ENCODE results near the gene PKNOX2. TPM values are rescaled to one million over a fixed set of nuclear protein-coding genes. Genes with fewer than 3 reads are reported as not detected.

PKNOX2 gene
- total and polyA plus RNA-seq, 7 donors, result 0.23 to 4.7 (median 1.4) TPM

DNA sequence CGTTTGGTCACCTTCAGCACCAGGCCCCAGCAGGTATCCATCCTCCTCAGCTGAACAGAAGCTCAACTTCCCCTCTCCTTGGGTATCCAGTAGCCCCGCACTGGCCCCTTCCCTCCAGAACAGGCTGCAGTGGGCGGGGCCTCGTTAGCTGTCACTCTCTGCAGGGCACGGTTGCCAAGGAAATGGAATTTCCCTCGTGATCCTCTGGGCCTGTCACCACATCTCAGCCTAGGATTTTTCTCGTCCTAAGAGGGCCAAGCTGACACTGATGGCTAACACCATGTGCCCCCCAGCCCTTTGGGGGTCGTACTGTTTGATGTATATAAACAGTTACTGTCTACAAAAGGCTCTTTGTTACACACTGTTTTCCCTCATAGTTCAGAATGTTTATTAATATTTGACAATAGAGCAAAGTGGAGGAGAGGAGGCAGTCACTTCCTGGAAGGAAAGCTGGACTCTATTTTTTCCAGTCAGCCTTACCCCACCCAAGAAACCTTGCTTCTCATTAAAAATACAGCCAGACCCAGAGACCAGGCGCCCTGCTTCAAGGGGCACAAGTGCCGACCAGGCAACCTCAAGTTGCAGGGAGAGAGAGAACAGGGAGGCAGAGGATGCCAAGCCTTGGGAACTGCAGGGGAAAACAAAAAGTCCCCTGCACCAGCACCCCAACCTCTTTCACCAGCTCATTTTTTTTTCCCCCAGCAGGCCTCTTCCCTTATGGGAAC, 287.0 kb downstream of the PKNOX2 start:
- DNase-seq, result peak; percentile 71

DNA sequence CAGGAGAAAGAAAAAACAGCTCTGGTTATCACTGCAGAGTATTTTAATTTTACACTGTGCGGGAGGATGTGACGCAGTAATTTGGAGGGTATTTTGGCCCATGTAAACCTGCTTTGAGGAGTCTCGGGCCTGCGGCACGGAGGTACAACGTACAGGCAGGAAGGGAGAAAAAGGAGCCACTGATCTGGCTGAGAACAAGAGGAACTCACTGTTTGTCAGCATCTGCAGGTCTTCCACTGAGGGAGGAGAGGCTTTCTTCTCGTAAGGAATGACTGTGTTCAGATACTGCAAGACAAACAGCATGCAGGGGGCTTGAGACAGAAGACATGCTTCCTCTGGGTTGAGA, 287.5 kb downstream of the PKNOX2 start:
- TF ChIP-seq EP300 (IDR thresholded peaks at IDR 0.05) (no peak), POLR2A (IDR thresholded peaks at IDR 0.05) (no peak), POLR2AphosphoS5 (IDR thresholded peaks at IDR 0.05) (no peak)
- TF ChIP-seq, protein P1, sequence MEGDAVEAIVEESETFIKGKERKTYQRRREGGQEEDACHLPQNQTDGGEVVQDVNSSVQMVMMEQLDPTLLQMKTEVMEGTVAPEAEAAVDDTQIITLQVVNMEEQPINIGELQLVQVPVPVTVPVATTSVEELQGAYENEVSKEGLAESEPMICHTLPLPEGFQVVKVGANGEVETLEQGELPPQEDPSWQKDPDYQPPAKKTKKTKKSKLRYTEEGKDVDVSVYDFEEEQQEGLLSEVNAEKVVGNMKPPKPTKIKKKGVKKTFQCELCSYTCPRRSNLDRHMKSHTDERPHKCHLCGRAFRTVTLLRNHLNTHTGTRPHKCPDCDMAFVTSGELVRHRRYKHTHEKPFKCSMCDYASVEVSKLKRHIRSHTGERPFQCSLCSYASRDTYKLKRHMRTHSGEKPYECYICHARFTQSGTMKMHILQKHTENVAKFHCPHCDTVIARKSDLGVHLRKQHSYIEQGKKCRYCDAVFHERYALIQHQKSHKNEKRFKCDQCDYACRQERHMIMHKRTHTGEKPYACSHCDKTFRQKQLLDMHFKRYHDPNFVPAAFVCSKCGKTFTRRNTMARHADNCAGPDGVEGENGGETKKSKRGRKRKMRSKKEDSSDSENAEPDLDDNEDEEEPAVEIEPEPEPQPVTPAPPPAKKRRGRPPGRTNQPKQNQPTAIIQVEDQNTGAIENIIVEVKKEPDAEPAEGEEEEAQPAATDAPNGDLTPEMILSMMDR (IDR thresholded peaks at IDR 0.05), result no peak
- DNase-seq, result peak; percentile 8
- intact Hi-C loops (cut with DNase I), result no loop called here
- Histone ChIP-seq H3K4me3 (no peak overlapping the region), H3K27me3 (no peaks in the 10 kb centered on the region), H3K27ac (peak overlapping the region in 3 of 4 donors; percentile 34 to 49 (median 47)), H3K9me3 (no peaks in the 10 kb centered on the region), H3K36me3 (peaks cover 0 to 10% (median 0%) of the 10 kb centered on the region in 4 donors), H3K4me1 (peaks cover 0 to 15% (median 12%) of the 10 kb centered on the region in 4 donors)
- 88 to 93% methylated on average over 7 of the region's 7 CpGs for whole genome bisulfite sequencing, 2 donors

More for the DNA sequence above, 287.0 kb downstream of the PKNOX2 start:
- H3K4me1 ChIP-seq, result peaks cover 0 to 15% (median 12%) of the 10 kb centered on the region in 4 donors
- TF ChIP-seq POLR2AphosphoS5 (IDR thresholded peaks at IDR 0.05), result peak in 3 of 4 donors; percentile 11 to 13 (median 12)
- TF ChIP-seq, protein P1 (IDR thresholded peaks at IDR 0.05), result no peak
- H3K36me3 ChIP-seq, result peaks cover 0 to 14% (median 0%) of the 10 kb centered on the region in 4 donors
- WGBS, 2 donors, result 22 to 29% methylated on average over 10 of the region's 10 CpGs
- peak overlapping the region; percentile 15 to 49 (median 40) for H3K27ac ChIP-seq
- no peak overlapping the region for H3K4me3 ChIP-seq
- no peaks in the 10 kb centered on the region for H3K27me3 ChIP-seq
- intact Hi-C loops (cut with DNase I), result no loop called here
- no peaks in the 10 kb centered on the region for H3K9me3 ChIP-seq

DNA sequence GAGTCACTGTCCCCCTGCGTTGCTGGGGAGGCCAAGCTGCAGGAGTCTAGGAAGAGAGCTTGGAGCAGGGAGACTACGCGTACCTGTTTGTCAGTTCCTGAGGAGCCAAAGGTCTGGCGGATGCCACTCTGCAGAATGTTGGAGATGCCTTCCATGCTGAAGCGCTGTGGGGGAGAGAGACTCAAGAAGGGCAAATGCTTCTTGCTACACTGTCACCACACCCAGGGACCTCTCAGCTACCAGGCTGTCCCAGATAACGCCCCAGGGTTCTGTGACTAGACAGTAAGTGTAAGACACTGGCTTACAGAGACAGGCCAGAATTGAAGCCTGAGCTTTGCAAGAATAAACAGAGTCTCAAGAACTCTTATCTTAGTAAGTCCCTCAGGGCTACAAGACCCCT, 289.5 kb downstream of the PKNOX2 start:
- Histone ChIP-seq H3K4me1 (peaks cover 0 to 28% (median 12%) of the 10 kb centered on the region in 4 donors), H3K4me3 (no peak overlapping the region), H3K27me3 (no peaks in the 10 kb centered on the region), H3K27ac (no peak overlapping the region), H3K36me3 (peaks cover 0 to 5% (median 0%) of the 10 kb centered on the region in 4 donors), H3K9me3 (no peaks in the 10 kb centered on the region)
- intact Hi-C loops (cut with DNase I), result no loop called here
- TF ChIP-seq POLR2A (IDR thresholded peaks at IDR 0.05), result no peak
- TF ChIP-seq POLR2AphosphoS5 (IDR thresholded peaks at IDR 0.05), result no peak
- no peak for TF ChIP-seq EP300 (IDR thresholded peaks at IDR 0.05)
- TF ChIP-seq, protein P1 (IDR thresholded peaks at IDR 0.05), result no peak
- 84 to 94% methylated on average over 6 of the region's 6 CpGs for WGBS, 2 donors
- DNase-seq, result no peak

DNA sequence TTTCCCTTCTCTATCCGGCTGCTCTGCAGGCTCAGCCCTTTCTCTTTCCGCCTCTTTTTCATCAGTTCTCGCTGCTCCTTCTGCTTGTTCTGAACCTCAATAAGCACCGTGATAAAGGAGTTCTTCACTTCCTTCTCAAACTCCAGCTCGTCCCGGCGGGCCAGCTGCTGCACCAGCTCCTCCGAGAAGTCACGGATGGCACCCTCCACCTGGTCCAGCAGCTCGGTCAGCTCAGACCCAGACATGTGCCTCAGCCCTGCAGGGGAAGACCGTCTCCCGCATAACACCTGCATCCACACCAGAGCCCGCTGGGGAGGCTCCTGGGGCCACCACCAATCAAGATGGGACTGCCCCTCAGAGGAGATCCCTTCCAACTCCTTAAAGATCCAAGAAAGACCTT, 291.3 kb downstream of the PKNOX2 start:
- H3K27me3 ChIP-seq, result no peaks in the 10 kb centered on the region
- no peak for DNase-seq
- no peak for TF ChIP-seq EP300 (IDR thresholded peaks at IDR 0.05)
- TF ChIP-seq POLR2A (IDR thresholded peaks at IDR 0.05), result no peak
- TF ChIP-seq, protein P1 (IDR thresholded peaks at IDR 0.05), result no peak
- TF ChIP-seq POLR2AphosphoS5 (IDR thresholded peaks at IDR 0.05), result no peak
- intact Hi-C loops (cut with DNase I), result no loop called here
- peaks cover 0 to 12% (median under 1%) of the 10 kb centered on the region in 4 donors for H3K36me3 ChIP-seq
- no peak overlapping the region for H3K4me3 ChIP-seq
- H3K4me1 ChIP-seq, result peaks cover 0 to 28% (median 12%) of the 10 kb centered on the region in 4 donors
- no peaks in the 10 kb centered on the region for H3K9me3 ChIP-seq
- H3K27ac ChIP-seq, result no peak overlapping the region
- WGBS, 2 donors, result 87 to 91% methylated on average over 13 of the region's 13 CpGs

Data from sigmoid colon (tissue), 7 donors.